ENCODE results near the gene EMC6.

DNA sequence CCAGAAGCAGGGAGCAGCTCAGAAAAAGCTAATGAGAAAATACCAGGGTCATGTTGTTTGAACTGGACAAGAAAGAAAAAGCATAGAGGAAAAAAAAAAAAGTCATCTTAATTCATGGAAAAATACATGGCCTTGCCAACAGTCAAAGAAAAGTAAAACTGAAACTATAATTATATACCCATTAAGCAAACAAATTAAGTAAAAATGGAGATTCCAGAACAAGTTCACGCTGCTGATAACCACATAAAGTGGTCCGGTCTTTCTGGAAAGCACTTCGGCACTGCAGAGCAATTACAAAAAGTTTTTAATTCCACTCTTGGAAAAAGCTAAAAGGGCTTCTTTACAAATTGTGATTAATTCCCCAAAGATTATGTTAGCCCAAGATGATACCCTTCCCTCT lies 39.8 kb downstream of the EMC6 start:
- no peak for TF ChIP-seq CTCF (IDR thresholded peaks at IDR 0.05)
- TF ChIP-seq EP300 (IDR thresholded peaks at IDR 0.05) = no peak
- TF ChIP-seq POLR2A (IDR thresholded peaks at IDR 0.05) = no peak
